ENCODE measurements around the gene MICALL2.

The MICALL2 gene

DNA sequence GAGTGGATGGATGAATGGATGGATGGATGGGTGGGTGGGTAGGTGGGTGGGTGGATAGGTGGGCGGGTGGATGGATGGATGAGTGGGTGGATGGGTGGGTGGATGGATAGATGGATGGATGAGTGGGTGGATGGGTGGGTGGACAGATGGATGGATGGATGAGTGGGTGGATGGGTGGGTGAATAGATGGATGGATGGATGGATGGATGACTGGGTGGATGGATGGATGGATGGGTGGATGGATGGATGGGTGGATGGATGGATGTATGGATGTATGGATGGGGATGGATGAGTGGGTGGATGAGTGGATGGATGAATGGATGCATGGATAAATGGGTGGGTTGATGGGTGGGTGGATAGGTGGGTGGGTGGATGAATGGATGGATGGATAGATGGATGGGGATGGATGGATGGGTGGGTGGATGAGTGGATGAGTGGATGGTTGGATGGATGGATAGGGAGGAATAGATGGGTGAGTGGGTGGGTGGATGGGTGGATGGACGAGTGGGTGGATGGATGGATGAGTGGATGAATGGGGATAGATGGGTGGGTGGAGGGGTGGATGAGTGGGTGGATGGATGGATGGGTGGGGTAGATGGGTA, 43.8 kb downstream of the MICALL2 start:
- DNase-seq (ENCODE audit: low read depth, low spot score), result no peak

DNA sequence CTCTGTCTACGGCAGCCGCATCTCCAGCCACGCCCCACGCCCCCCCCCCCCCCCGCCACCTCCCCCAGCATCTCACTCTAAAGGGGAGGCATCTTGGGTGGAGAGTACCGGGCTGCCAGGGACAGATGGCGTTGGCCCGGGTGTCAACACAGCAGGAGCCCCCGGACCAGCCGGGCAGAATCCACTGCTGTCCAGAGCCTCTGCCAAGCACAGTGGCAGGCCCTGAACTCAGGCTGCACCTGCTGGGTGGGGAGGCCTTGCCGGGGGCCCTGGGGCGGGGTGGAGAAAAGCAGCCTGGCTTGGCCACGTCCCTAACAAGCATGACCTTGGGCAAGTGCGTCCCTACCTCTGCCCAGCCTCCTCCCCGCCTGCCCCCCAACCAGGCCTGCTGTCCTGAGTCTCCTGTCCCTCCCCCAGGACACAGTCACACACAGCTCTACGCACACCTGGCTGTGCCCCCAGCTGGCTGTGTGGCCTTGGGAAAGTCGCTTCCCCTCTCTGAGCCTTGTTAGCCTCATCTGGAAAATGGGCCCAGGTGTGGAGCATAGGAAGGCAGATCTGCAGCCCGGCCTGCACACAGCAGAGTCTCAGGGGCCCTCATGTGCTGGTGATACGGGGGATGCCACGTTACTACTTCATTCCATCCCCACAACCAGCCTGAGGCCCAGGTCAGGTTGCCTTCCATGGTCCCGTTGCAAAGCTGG, 45.2 kb downstream of the MICALL2 start:
- no peak for DNase-seq (ENCODE audit: low read depth, low spot score)

DNA sequence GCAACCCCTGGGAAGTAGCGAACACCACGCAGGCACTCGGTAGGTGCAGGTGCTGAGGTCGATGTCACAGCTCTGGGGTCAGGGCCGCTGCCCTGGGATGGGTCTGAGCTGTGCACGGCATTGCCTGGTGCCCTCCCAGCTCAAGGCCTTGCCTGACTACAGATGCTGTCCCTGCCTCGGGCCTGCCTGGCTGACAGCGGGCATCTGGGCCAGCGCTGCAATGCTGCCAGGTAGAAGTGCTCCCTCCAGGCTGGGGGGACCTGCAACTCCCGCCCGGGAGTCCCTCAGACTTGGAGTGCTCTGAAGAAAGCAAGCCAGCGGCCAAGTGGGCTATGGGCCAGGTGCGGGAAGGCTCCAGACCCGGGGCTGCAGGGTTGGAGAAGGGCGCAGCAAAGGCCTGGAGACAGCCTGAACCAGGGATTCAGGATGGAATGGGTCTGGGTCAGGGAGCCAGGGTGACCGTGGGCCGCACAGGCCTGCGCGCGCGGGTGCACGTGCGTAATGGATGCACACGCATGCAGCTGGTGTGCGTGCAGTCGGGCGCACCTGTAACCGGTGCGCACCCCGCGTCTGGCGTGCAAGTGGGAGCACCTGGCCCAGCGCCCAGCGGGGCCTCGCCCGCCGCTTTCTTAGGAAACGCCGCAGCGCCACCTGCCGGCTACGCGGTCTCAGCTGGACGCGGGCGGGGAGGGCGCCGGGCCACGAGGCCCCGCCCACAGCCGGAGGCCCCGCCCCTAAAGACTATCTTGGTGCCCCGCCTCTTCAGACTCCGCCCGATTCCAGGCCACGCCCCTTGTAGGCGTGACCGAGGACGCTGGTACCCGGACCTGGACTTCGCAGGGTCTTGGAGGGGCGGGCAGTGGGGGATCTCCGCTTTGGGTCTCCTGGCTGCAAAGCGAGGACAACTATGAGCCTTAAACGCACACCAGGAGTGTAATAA, 46.7 kb downstream of the MICALL2 start:
- DNase-seq (ENCODE audit: low read depth, low spot score), result peak; percentile 39

DNA sequence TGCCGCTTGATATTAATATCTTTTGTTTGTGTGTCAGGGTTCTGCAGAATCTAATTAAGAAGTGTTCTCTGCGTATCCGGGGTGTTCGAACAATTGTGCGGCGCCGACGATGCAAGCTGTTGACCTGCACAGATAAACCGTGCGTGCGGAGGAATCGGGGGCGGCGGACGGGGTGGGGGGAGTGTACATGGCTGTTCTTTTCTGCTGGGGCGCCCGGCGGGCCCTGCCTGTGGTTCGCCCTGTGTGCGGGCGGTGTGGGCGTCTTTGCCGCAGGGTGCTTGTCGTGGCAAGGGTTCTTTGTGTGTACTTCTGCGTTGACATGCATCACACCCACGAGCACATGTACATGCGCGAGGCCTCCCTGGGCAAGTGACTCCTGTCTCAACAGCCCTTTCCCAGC, 47.9 kb downstream of the MICALL2 start:
- no peak for DNase-seq (ENCODE audit: low read depth, low spot score)

DNA sequence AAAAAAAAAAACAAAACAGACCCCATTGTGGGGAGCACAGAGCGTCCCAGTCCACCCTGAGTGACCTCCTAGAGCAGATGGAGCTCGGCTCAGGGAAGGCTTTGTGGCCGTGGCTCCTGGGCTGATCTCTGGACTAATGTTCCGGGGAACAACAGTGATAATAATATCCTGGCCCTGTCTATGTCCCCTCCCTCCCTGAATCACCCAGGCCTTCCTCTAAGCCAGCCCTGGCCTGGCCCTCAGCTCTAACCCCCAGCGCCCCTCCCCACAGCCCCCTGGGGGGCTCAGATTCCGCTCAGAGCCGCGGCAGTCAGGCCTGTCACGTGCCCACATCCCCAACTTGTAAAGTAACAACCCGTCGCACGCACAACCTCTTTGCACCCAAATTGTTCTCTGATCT, 48.3 kb downstream of the MICALL2 start:
- DNase-seq (ENCODE audit: low read depth, low spot score), result no peak

DNA sequence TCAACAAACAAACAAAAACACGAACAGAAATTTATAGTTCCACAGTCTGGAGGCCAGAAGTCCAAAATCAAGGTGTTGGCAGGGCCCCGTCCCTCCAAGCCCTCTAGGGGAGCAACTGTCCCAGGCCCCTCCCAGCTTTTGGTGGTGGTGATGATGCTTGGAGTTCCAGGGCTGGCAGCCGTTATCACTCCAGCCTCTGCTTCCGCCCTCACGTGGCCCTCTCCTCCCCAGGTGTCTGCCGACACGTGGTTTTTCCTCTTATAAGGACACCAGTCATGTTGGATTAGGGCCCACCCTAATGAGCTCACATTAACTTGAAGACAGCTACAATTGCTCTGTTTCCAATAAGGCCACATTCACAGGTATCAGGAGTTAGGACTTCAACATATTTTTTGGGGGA, 49.7 kb downstream of the MICALL2 start:
- DNase-seq (ENCODE audit: low read depth, low spot score), result no peak

DNA sequence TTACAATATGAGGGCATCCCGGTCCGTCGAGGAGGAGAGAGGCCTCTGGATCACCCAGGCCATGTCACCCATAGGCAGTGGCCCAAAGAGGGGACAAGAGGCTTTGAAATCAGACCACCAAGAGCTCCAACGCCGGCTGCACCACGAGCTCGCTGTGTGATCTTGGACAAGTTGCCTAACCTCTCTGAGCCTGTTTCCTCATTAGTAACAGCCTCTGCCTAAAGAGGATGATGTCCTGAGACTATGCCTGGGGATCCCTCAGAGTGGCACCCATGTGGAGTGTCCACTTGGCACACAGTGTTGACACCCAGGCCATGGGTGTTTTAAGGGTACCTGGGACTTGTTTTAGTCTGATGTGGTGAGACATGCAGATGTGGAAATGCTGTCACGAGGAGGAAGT, 50.8 kb downstream of the MICALL2 start:
- no peak for DNase-seq (ENCODE audit: low read depth, low spot score)

DNA sequence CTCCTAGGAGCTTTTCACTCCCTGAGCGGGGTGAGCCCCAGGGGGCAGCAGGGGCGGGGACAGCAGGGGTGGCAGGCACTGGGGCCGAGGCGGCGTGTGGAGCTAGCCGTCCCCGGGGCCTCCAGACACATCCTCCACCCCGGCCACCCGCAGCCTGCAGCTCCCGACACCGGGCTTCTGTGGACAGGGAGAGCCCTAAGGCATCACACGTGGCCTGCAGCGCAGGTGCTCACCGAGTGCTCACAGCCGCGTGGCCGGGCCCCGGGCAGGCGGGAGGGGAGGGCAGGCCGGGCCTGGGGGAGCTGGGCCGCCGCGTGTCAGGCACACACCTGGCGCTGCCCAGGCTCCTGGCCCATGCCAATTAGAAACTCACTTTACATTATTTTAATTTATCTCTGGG, 51.4 kb downstream of the MICALL2 start:
- no peak for DNase-seq (ENCODE audit: low read depth, low spot score)

DNA sequence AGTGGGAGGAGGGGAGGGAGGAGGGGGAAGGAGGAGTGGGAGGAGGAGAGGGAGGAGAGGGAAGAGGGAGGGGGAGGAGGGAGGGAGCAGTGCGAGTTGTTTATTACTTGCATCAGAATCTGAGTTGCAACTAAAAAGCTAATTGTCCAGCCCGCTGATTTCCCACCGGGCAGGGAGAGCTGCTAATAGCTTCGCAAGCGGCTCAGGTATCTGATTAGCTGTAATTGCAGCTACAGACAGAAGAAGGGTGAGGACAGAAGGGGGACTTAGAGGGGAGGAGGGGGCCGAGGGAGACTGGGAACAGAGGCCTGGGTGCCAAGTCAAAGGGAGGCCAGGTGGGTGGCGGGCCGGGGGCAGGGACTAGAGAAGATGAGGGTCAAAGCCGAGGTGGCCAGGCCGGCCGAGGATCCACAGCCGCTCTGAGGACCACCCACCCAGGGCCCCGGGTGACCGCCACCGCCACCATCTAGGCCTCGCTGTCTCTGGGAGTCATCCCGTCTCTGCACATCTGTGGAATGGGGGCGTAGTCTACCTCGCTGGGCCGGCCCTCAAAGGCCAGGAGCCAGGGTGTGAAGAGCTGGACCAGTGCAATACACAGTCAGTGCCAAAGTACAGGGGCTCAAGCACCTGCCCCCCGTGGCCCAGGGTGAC, 54.2 kb downstream of the MICALL2 start:
- no peak for DNase-seq (ENCODE audit: low read depth, low spot score)

DNA sequence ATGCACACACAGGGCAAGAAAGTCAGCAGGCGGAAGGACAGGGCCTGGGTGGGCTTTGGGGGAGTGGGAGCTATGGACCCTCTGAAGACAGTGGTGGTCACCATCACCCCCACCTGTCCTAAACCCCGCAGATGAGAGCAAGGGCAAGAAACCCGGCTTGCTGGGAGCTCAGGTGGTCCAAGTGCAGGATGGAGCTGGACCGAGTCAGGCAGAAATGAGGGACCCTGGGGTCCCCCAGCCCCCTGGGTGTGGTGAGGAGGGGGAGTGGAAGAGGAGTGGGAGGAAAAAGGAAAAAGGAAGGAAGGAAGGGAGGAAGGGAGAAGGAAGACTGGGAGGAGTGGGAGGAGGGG, 54.8 kb downstream of the MICALL2 start:
- no peak for DNase-seq (ENCODE audit: low read depth, low spot score)

DNA sequence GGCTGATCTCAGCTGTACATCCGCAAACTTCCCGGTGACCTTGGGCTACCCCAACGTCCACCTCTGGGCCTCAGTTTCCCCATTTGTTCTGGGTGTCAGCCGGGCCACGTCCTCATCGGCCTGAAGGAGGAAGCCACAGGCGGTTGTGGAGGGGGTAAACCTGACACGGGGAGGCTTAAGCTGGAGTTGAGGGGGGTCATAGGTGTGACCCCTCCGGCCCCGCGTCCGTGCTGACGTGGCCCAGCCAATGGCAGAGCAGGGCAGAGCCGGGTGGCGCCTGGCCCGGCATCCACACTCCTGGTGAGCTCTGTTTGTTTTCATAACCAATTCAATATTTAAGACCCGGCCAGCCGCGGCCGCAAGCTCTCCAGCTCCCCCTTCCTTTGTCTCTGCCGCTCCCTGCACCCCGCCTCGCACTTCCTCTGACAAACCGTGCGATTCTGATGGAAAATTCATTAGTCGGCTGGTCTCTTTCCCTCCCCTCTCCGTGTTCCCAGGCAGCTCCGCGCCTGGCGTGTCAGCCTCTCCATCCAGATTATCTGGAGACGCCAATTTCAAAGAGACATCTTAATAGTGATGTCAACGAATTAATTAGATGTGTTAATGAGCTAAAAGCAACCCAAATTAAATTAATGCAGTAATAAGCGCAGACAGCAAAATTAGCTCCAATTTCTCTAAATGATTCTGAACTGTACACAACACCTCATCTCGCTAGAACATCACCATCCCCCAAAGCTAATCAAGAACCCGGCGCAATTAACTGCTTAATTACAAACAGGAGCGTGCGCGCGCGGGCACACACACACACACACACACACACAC, 55.4 kb downstream of the MICALL2 start:
- peak; percentile 50 for DNase-seq (ENCODE audit: low read depth, low spot score)

DNA sequence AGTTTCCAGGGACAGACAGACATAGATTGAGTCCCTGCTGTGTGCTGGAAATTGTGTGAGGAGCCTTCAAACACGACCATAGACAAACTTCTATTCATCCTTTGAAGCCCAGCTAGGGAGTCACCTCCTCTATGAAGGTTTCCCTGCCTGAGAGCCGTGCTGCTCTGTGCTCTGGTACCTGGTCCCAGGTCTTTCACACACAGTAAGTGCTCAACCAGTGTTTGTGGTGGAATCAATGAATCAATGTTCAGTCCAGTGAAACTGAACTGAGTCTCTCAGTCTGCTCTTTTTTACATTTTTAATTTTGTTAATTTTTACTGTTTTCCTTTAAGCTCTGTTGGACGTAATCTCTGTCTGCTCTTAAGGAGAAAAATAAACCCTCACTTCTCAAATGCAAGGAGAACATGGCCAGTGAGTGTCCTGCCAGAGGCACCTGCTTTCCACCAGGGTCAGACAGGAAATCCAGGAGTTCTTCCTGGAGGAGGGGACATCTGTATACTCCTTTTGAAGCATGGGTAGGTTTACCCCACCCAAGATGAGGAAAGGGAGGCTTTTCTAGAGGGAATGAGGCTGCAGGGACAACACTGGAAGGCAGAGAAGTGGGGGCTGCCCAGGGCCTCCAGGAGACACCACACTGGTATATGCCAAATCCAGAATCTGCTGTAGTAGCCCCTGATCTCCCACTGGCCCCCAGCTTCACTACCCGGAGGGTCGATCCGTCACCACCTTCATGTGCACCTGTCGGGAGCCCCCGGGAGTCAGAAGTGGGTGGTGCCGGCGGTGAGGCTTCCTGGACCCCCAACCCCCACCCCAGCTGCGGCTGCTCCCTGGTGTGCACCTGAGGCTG, 56.3 kb downstream of the MICALL2 start:
- DNase-seq (ENCODE audit: low read depth, low spot score), result no peak

DNA sequence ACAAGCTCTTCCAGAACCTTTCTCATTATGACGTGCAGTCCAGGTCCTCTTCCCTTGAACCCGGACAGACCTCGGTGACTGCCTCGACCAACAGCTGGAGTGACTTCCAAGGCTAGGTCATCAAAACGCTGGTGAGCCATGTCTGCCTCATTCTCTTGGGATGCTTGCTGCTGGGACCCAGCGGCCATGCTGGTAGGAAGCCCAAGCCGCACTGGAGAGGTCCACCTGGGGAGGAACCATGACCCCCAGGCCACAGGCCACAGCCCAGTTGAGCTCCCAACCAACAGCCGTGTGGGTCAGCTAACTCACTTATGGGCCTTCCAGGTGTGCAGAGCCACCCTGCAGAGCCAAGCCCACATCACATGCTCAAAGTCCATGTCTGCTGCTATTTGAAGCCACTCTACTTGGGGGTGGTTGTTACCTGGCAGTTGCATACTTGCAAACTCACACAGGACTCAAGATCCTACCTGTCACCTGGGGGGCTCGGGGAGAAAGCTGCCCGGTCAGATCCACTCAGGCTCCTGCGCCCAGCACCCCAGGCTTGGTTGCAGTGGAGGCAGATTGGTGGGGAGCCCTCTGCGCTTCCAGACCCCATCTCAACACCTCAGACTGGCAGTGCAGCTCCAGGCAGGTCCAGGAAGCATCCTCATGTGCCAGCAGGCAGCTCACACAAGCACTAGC, 57.0 kb downstream of the MICALL2 start:
- DNase-seq (ENCODE audit: low read depth, low spot score), result no peak

DNA sequence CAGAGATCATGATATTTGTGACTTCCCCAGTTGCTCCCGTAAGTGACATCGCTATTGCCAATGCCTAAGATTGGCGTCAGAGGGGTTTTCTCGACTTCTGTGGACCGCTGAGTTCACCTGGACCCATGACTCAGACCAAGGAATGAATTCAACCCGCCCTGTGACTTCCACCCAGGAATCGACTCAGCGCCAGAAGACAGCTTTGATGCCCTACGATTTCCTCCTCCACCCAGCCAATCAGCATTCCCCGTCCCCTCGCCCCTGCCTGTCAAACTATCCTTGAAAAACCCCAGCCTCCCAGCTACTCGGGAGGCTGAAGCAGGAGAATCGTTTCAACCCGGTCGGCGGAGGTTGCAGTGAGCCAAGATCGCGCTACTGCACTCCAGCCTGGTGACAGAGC, 58.3 kb downstream of the MICALL2 start:
- DNase-seq (ENCODE audit: low read depth, low spot score), result no peak

DNA sequence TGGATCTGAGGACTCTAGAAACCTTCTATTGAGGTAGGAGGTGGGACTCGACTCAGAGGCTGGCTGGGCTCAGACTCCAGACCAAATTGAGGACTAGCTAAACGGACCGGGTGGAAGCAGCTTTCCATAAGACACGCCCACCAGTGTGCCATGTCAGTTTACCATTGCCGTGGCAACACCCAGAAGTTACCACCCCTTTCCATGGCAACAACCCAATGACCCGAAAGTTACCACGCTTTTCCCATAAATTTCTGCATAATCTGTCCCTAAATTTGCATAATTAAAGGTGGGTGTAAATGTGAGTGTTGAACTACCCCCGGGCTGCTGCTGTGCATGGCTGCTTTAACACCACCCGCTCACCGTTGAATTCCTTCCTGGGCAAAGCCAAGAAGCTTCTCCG, 58.9 kb downstream of the MICALL2 start:
- no peak for DNase-seq (ENCODE audit: low read depth, low spot score)

DNA sequence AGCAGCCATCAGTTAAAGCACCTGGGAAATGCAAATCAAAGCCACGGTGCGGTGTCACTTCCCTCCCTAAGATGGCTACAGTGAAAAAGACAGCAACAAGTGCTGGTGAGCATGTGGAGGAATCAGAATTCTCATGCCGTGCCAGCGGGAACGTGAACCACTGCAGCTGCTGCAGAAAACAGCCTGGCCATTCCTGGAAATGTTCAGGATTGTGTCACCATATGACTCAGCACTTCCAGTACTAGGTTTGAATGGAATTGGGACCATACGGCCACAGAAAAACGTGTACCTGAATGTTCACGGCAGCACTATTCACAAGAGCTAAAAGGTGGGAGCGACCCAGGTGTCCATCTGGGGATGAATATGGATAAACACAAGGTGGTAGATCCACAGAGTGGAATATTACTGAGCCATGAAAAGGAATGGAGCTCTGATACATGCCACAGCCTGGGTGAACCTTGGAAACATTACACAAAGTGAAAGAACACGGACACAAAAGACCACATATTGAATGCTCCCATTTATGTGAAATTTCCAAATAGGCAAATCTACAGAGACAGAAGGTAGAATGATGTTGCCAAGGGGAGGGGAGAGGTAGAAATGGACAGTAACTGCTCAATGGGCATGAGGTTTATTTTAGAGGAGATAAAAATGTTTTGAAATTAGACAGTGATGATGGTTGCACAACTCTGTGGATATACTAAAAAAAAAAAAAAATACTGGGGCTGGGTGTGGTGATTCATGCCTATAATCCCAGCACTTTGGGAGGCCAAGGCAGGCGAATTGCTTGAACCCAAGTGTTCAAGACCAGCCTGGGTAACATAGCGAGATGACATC, 61.6 kb downstream of the MICALL2 start:
- no peak for DNase-seq (ENCODE audit: low read depth, low spot score)

DNA sequence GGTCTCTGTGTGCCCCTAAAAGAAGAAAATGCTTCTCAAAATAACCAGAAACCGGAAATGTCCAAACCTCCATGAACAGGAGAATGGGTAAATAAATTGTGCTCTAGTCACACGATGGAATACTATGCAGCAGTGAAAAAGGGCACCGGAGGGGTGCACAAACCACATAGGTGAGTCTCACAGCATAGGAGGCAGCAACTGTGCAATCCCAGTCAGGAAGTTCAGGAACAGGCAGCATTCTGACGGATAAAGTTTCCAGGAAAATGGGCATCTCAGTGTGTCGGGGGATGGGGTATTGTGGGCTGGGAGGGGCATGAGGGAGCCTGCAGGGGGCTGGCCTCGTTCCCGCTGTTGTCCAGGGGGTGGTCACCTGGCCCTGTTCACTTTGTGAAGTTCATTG, 63.1 kb downstream of the MICALL2 start:
- DNase-seq (ENCODE audit: low read depth, low spot score), result no peak

DNA sequence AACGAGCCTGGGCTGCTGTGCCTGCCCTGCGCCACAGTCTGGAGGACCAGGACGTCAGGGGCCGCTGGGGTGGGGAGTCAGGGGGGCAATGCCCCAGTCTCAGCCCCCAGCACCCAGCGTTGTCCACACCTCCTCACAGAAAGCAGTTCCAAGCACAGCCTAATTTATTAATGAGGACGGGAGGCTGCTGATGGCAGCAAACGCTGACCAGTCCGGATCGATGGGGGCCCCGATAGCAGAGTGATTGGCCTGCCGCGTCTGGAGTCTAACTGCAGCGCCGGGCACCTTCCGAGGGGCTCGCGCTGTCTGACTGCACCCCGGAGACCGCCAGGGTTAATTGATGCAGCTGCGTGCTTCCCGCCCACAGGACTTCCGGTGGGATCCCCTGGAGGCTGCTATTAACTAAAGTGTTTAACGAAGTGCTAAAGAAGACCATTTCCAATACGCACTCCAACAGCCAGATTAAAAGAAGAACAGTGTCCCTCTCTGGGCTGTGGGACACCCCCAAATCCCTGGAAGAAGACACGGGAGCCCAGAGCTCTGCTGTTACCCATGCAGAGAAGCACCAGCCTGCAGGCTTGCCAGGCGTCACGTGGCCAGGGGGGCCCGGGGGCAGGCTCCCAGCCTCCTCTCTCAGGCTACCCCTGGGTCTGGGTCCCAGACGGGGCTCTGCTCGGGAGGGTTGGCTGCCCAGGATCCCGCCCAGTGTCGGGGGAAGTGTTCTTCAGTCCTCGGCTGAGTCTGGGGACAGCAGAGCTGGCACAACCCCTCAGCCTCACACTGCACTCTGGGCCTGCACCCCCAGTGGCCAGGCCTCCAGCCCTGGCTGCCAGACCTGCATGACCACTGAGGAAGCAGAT, 63.8 kb downstream of the MICALL2 start:
- no peak for DNase-seq (ENCODE audit: low read depth, low spot score)
